K562 (cell line): ENCODE measurements around the gene TCIRG1. TPM values are rescaled to one million over a fixed set of nuclear protein-coding genes. Genes with fewer than 3 reads are reported as not detected.

Source experiments
- ARID1B ChIP-seq: fragments of 450-650 bp; IDR thresholded peaks from 2 replicates; pipeline ENCODE4 v1.6.1; 2016; ENCODE audit warnings: antibody characterized with exemption, mild to moderate bottlenecking, inconsistent platforms
- ATF3 ChIP-seq, 2 experiments: fragments of 450-650 bp in 1 of 2; sonication (generic) in 1 of 2; formaldehyde crosslinking in 1 of 2; IDR thresholded peaks in 1 of 2; conservative IDR thresholded peaks in 1 of 2; 2 replicates each; pipeline versions ENCODE4 v1.6.1 to v1.8.1; 2016 to 2023; ENCODE audit warnings: mild to moderate bottlenecking in 2 of 2, moderate library complexity in 2 of 2, inconsistent platforms in 1 of 2, missing genetic modification reagents in 1 of 2
- ETS1 ChIP-seq: conservative IDR thresholded peaks from 2 replicates; pipeline ENCODE4 v1.6.1; 2011; ENCODE audit warnings: low read depth, mild to moderate bottlenecking, low read length; ENCODE audit not compliant: control insufficient read depth
- MXI1 ChIP-seq: IDR thresholded peaks from 2 replicates; pipeline ENCODE4 v1.6.1; 2011; ENCODE audit warnings: low read depth, mild to moderate bottlenecking, improper control_type of control experiment, low read length
- PBX2 ChIP-seq, 2 experiments: IDR thresholded peaks in 1 of 2; conservative IDR thresholded peaks in 1 of 2; 2 replicates each; pipeline ENCODE4 v1.6.1; 2016; ENCODE audit warnings: low read depth in 2 of 2, mild to moderate bottlenecking in 1 of 2, missing compliant biosample characterization in 1 of 2, missing genetic modification characterization in 1 of 2, moderate library complexity in 1 of 2
- POU5F1 ChIP-seq: fragments of 150-350 bp; IDR thresholded peaks from 2 replicates; pipeline ENCODE4 v1.6.1; 2014; ENCODE audit warnings: borderline replicate concordance, low read length, low read depth, mild to moderate bottlenecking; ENCODE audit not compliant: partially characterized antibody
- SMAD1 ChIP-seq: fragments of 150-350 bp; IDR thresholded peaks from 2 replicates; pipeline ENCODE4 v1.6.1; 2014; ENCODE audit warnings: low read length, low read depth; ENCODE audit not compliant: partially characterized antibody
- SMARCC2 ChIP-seq: fragments of 450-650 bp; IDR thresholded peaks from 2 replicates; pipeline ENCODE4 v1.6.1; 2017; ENCODE audit warnings: antibody characterized with exemption, moderate library complexity, mild to moderate bottlenecking, low read depth
- ZNF165 ChIP-seq: fragments of 250-450 bp; sonication (Bioruptor Pico); IDR thresholded peaks from 2 replicates; pipeline ENCODE4 v1.4.0; 2020; ENCODE audit warnings: borderline replicate concordance
- ZNF174 ChIP-seq: fragments of 250-450 bp; sonication (Bioruptor Pico); IDR thresholded peaks from 2 replicates; pipeline ENCODE4 v1.4.0; 2020; ENCODE audit warnings: mild to moderate bottlenecking
- ZNF449 ChIP-seq: fragments of 250-450 bp; sonication (Bioruptor Pico); IDR thresholded peaks from 2 replicates; pipeline ENCODE4 v1.8.0; 2022; ENCODE audit warnings: moderate library complexity, mild to moderate bottlenecking, inconsistent platforms
- ZNF583 ChIP-seq: fragments of 250-450 bp; sonication (Bioruptor Pico); IDR thresholded peaks from 2 replicates; pipeline ENCODE4 v1.4.0; 2020
- ZNF609 ChIP-seq: sonication (generic); formaldehyde crosslinking; IDR thresholded peaks from 2 replicates; pipeline ENCODE4 v1.8.1; 2023; ENCODE audit warnings: missing genetic modification reagents, mild to moderate bottlenecking, borderline replicate concordance
- polyA plus RNA-seq, 8 experiments: library from polyadenylated mRNA; depleted of rRNA in 4 of 8; stranded (reverse) in 5 of 8; unstranded in 3 of 8; fragments of >200 nt; fragmentation: Nextera tagmentation in 2 of 8; fragmentation: Illumina TruSeq in 1 of 8; extraction: Ambion mirVana in 2 of 8; extraction: Trizol in 1 of 8; gene quantifications; 2 replicates each; pipeline versions ENCODE4 v1.2.1 to v1.2.3, GENCODE V29; 2011 to 2014; ENCODE audit warnings: inconsistent platforms in 1 of 8, missing spikeins in 1 of 8
- total RNA-seq, 7 experiments: library from RNA; depleted of rRNA in 6 of 7; stranded (reverse); fragments of >200 nt in 6 of 7; fragmentation: Illumina TruSeq in 2 of 7; extraction: Trizol in 2 of 7; gene quantifications; 2 replicates each; pipeline versions ENCODE4 v1.2.1 to v1.2.3, GENCODE V29; 2011 to 2021; ENCODE audit warnings: low replicate concordance in 1 of 7

The TCIRG1 gene
- total and polyA plus RNA-seq, 9 of the 15 experiments (the other 6 are each of a cell fraction or from before 2014, with no cell fraction given): 0.49 to 143 (median 24.4) TPM

GRCh38 chr11:67996622-67997474 is 42.0 kb upstream of the TCIRG1 start (continued):
- TF ChIP-seq ETS1 (0 out of 2 replicates have a peak, but pooled peaks have one; percentile 23), PBX2 (CRISPR knock-in tag; IDR thresholded peaks at IDR 0.05; ENCODE audit: low read depth) (no peak), PBX2 (tag; conservative IDR thresholded peaks at IDR 0.05; ENCODE audit: low read depth) (no peak), MXI1 (peak; percentile 45; the same call in 1 of the 2 replicates), SMAD1 (no peak), SMARCC2 (no peak), ZNF609 (CRISPR knock-in tag) (no peak), ARID1B (peak; percentile 24; the same call in 1 of the 2 replicates), ZNF174 (CRISPR knock-in tag) (no peak), ZNF165 (CRISPR knock-in tag) (no peak), ZNF449 (CRISPR knock-in tag) (no peak), ZNF583 (CRISPR knock-in tag) (no peak), POU5F1 (no peak), ATF3 (IDR thresholded peaks at IDR 0.05) (no peak), ATF3 (CRISPR knock-in tag; conservative IDR thresholded peaks at IDR 0.05) (0 out of 2 replicates have a peak, but pooled peaks have one; percentile 69)
